GM23338 (cell line): ENCODE measurements around the gene PIP5K1C. TPM values are rescaled to one million over a fixed set of nuclear protein-coding genes. Genes with fewer than 3 reads are reported as not detected.

Experiments used
- ATAC-seq: fragments of 200-7000 bp; cut with Tn5 transposase; 3 replicates; pipeline ENCODE4 v1.9.1; 2020
- DNase-seq: peaks from one replicate; pipeline ENCODE4 v3.0.0-alpha.2; 2015; ENCODE audit warnings: low spot score
- H2AFZ ChIP-seq: fragments of 200-600 bp; sonication (generic); 2 replicates; pipeline ENCODE4 v1.8.0; 2016; ENCODE audit warnings: antibody characterized with exemption, mild to moderate bottlenecking, moderate library complexity
- H3F3A ChIP-seq: fragments of 200-600 bp; sonication (generic); replicated peaks from 2 replicates; pipeline ENCODE4 v1.8.0; 2017; ENCODE audit warnings: antibody characterized with exemption, mixed run types, low read depth
- H3K27ac ChIP-seq: fragments of 200-600 bp; sonication (generic); 2 replicates; pipeline ENCODE4 v1.6.1; 2016; ENCODE audit warnings: low read depth
- H3K27me3 ChIP-seq: fragments of 200-600 bp; sonication (generic); 2 replicates; pipeline ENCODE4 v1.8.0; 2016; ENCODE audit warnings: mild to moderate bottlenecking, mixed run types, moderate library complexity; ENCODE audit not compliant: insufficient read depth
- H3K36me3 ChIP-seq: fragments of 200-600 bp; sonication (generic); 2 replicates; pipeline ENCODE4 v1.8.0; 2016; ENCODE audit warnings: mild to moderate bottlenecking; ENCODE audit not compliant: insufficient read depth
- H3K4me1 ChIP-seq: fragments of 200-600 bp; sonication (generic); 2 replicates; pipeline ENCODE4 v1.8.0; 2016; ENCODE audit warnings: mild to moderate bottlenecking, moderate library complexity; ENCODE audit not compliant: insufficient read depth
- H3K4me2 ChIP-seq: fragments of 200-600 bp; sonication (generic); 2 replicates; pipeline ENCODE4 v1.7.1; 2017; ENCODE audit warnings: mixed run types
- H3K4me3 ChIP-seq: fragments of 200-600 bp; sonication (generic); 2 replicates; pipeline ENCODE4 v1.6.1; 2016; ENCODE audit warnings: mixed run types
- H3K79me2 ChIP-seq: fragments of 200-600 bp; sonication (generic); replicated peaks from 2 replicates; pipeline ENCODE4 v1.8.0; 2017; ENCODE audit warnings: mild to moderate bottlenecking; ENCODE audit not compliant: insufficient read depth
- H3K9me2 ChIP-seq: fragments of 200-600 bp; sonication (generic); 2 replicates; pipeline ENCODE4 v1.8.0; 2017; ENCODE audit not compliant: insufficient read depth
- H4K20me1 ChIP-seq: fragments of 200-600 bp; sonication (generic); replicated peaks from 2 replicates; pipeline ENCODE4 v1.8.0; 2017; ENCODE audit warnings: mild to moderate bottlenecking; ENCODE audit not compliant: insufficient read depth
- H3K27ac Mint-ChIP-seq: 2 replicates; pipeline ENCODE4 v1.8.0; 2020; ENCODE audit warnings: inconsistent platforms, mild to moderate bottlenecking, moderate library complexity, mixed read lengths
- H3K27me3 Mint-ChIP-seq: 3 replicates; pipeline ENCODE4 v1.8.0; 2022; ENCODE audit warnings: low read depth, mild to moderate bottlenecking, moderate library complexity, mixed read lengths, inconsistent platforms; ENCODE audit not compliant: insufficient read depth, poor library complexity
- H3K36me3 Mint-ChIP-seq: 3 replicates; pipeline ENCODE4 v1.8.0; 2021; ENCODE audit warnings: low read depth, mild to moderate bottlenecking, inconsistent platforms, moderate library complexity, mixed read lengths
- H3K4me1 Mint-ChIP-seq: 3 replicates; pipeline ENCODE4 v1.8.0; 2020; ENCODE audit warnings: mild to moderate bottlenecking, inconsistent platforms, mixed read lengths
- H3K4me3 Mint-ChIP-seq: 3 replicates; pipeline ENCODE4 v1.8.0; 2021; ENCODE audit warnings: moderate library complexity, mild to moderate bottlenecking, inconsistent platforms, mixed read lengths
- H3K9me3 Mint-ChIP-seq: 3 replicates; pipeline ENCODE4 v1.8.0; 2020; ENCODE audit warnings: moderate library complexity, mild to moderate bottlenecking, inconsistent platforms, mixed read lengths
- CREB1 ChIP-seq: fragments of 250-450 bp; sonication (Bioruptor Pico); IDR thresholded peaks from 2 replicates; pipeline ENCODE4 v1.5.0; 2020; ENCODE audit warnings: low read depth, mild to moderate bottlenecking, moderate library complexity
- EZH2 ChIP-seq: fragments of 200-600 bp; sonication (generic); IDR thresholded peaks from one replicate; pipeline ENCODE4 v1.8.0; 2017; ENCODE audit warnings: antibody characterized with exemption, mild to moderate bottlenecking, low read depth; ENCODE audit not compliant: unreplicated experiment
- EZH2phosphoT487 ChIP-seq: fragments of 200-600 bp; sonication (generic); IDR thresholded peaks from one replicate; pipeline ENCODE4 v1.8.1; 2018; ENCODE audit warnings: antibody characterized with exemption; ENCODE audit not compliant: unreplicated experiment
- JUNB ChIP-seq: IDR thresholded peaks from one replicate; pipeline ENCODE4 v1.6.1; 2016; ENCODE audit warnings: antibody characterized with exemption; ENCODE audit not compliant: unreplicated experiment
- NANOG ChIP-seq: IDR thresholded peaks from 2 replicates; pipeline ENCODE4 v1.6.1; 2016; ENCODE audit warnings: antibody characterized with exemption, borderline replicate concordance
- POLR2AphosphoS5 ChIP-seq: IDR thresholded peaks from 2 replicates; pipeline ENCODE4 v1.6.1; 2016; ENCODE audit warnings: antibody characterized with exemption, low read depth
- STAT1 ChIP-seq: IDR thresholded peaks from one replicate; pipeline ENCODE4 v1.6.1; 2016; ENCODE audit warnings: antibody characterized with exemption; ENCODE audit not compliant: unreplicated experiment
- ZNF114 ChIP-seq: fragments of 250-450 bp; sonication (Bioruptor Pico); IDR thresholded peaks from 2 replicates; pipeline ENCODE4 v1.5.0; 2020; ENCODE audit warnings: mild to moderate bottlenecking, moderate library complexity
- ZNF331 ChIP-seq: fragments of 250-450 bp; sonication (Bioruptor Pico); IDR thresholded peaks from 2 replicates; pipeline ENCODE4 v1.5.0; 2020; ENCODE audit warnings: low read depth, mild to moderate bottlenecking, moderate library complexity
- polyA plus RNA-seq: library from polyadenylated mRNA; unstranded; fragments of >200 nt; fragmentation: Nextera tagmentation; extraction: Ambion mirVana; gene quantifications from 2 replicates; pipeline ENCODE4 v1.2.1, GENCODE V29; 2016
- total RNA-seq: library from RNA; depleted of rRNA; stranded (reverse); fragments of >200 nt; shearing (Covaris generic); gene quantifications from 2 replicates; pipeline ENCODE4 v1.2.3, GENCODE V29; 2014
- TF ChIP-seq, protein P1 (sequence below): IDR thresholded peaks from 2 replicates; pipeline ENCODE4 v1.6.1; 2016; ENCODE audit warnings: antibody characterized with exemption
- TF ChIP-seq, protein P2 (sequence below), 2 experiments: fragments of 200-600 bp in 1 of 2; sonication (generic) in 1 of 2; conservative IDR thresholded peaks; 2 replicates each; pipeline versions ENCODE4 v1.5.1 to v1.6.1; 2016 to 2017; ENCODE audit warnings: antibody characterized with exemption in 2 of 2, low read depth in 2 of 2, mild to moderate bottlenecking in 2 of 2, moderate library complexity in 1 of 2
- TF ChIP-seq, protein P3 (sequence below): IDR thresholded peaks from one replicate; pipeline ENCODE4 v1.6.1; 2018; ENCODE audit warnings: antibody characterized with exemption; ENCODE audit not compliant: unreplicated experiment
- TF ChIP-seq, protein P4 (sequence below): fragments of 250-450 bp; sonication (Bioruptor Pico); IDR thresholded peaks from 2 replicates; pipeline ENCODE4 v1.5.0; 2020; ENCODE audit warnings: mild to moderate bottlenecking, moderate library complexity

Gene PIP5K1C
- total and polyA plus RNA-seq, 2 experiments from 2014 or later: 11.8 to 46.7 TPM

DNA sequence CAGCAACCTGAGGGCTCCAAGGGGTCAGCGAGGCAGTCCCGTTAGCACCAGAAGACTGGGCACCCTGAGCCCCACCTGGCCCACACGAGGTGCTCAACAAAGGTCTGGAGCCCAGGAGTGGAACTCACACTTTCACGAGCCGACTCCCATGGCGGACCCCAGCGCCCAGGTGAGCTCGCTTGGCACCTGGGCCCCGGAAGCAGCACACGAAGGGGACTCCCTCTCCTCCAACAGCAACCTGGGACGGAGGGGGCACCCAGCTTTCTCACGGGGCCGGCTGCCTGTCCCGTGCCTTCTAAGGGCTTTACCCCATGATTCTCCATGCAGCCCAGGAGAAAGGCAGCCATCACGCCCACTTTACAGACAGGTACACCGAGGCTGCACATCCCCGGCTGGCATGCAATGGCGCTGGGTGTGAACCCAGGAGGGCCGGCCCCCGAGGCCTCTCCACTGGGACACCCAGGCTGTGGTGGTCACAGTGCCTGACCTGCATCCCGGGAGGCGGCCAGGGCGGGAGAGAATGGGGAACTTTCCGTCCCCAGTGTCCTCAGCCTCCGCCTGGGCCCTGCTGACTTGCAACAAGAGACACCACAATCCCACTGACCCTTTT is 5.0 kb downstream of the PIP5K1C start:
- H3K27me3 Mint-ChIP-seq: peaks cover 7% of the 10 kb centered on the region
- H3F3A ChIP-seq: 0 out of 2 replicates have a peak, but pooled peaks cover 5% of the 10 kb centered on the region
- ATAC-seq (no peak), DNase-seq (no peak)
- H3K27me3 ChIP-seq: no peaks in the 10 kb centered on the region
- H3K4me3 ChIP-seq: no peak overlapping the region
- no peak overlapping the region for H3K4me2 ChIP-seq
- peaks cover 3% of the 10 kb centered on the region; the same call in 1 of the 3 replicates for H3K4me1 Mint-ChIP-seq
- H2AFZ ChIP-seq: no peak overlapping the region
- peaks cover 5% of the 10 kb centered on the region; the same call in 1 of the 3 replicates for H3K36me3 Mint-ChIP-seq
- H3K4me1 ChIP-seq: peaks cover 3% of the 10 kb centered on the region; the same call in 1 of the 2 replicates
- TF ChIP-seq POLR2AphosphoS5: no peak
- no peak for TF ChIP-seq EZH2
- no peak for TF ChIP-seq JUNB
- TF ChIP-seq ZNF331 (CRISPR knock-in tag): no peak
- TF ChIP-seq, protein P1, sequence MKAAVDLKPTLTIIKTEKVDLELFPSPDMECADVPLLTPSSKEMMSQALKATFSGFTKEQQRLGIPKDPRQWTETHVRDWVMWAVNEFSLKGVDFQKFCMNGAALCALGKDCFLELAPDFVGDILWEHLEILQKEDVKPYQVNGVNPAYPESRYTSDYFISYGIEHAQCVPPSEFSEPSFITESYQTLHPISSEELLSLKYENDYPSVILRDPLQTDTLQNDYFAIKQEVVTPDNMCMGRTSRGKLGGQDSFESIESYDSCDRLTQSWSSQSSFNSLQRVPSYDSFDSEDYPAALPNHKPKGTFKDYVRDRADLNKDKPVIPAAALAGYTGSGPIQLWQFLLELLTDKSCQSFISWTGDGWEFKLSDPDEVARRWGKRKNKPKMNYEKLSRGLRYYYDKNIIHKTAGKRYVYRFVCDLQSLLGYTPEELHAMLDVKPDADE: no peak
- no peak for TF ChIP-seq CREB1 (CRISPR knock-in tag)
- TF ChIP-seq NANOG: no peak
- no peak for TF ChIP-seq EZH2phosphoT487
- TF ChIP-seq STAT1: no peak
- TF ChIP-seq, protein P2, sequence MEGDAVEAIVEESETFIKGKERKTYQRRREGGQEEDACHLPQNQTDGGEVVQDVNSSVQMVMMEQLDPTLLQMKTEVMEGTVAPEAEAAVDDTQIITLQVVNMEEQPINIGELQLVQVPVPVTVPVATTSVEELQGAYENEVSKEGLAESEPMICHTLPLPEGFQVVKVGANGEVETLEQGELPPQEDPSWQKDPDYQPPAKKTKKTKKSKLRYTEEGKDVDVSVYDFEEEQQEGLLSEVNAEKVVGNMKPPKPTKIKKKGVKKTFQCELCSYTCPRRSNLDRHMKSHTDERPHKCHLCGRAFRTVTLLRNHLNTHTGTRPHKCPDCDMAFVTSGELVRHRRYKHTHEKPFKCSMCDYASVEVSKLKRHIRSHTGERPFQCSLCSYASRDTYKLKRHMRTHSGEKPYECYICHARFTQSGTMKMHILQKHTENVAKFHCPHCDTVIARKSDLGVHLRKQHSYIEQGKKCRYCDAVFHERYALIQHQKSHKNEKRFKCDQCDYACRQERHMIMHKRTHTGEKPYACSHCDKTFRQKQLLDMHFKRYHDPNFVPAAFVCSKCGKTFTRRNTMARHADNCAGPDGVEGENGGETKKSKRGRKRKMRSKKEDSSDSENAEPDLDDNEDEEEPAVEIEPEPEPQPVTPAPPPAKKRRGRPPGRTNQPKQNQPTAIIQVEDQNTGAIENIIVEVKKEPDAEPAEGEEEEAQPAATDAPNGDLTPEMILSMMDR (conservative IDR thresholded peaks at IDR 0.05; ENCODE audit: low read depth in 2 of 2): no peak
- TF ChIP-seq ZNF114: no peak
- TF ChIP-seq, protein P3, sequence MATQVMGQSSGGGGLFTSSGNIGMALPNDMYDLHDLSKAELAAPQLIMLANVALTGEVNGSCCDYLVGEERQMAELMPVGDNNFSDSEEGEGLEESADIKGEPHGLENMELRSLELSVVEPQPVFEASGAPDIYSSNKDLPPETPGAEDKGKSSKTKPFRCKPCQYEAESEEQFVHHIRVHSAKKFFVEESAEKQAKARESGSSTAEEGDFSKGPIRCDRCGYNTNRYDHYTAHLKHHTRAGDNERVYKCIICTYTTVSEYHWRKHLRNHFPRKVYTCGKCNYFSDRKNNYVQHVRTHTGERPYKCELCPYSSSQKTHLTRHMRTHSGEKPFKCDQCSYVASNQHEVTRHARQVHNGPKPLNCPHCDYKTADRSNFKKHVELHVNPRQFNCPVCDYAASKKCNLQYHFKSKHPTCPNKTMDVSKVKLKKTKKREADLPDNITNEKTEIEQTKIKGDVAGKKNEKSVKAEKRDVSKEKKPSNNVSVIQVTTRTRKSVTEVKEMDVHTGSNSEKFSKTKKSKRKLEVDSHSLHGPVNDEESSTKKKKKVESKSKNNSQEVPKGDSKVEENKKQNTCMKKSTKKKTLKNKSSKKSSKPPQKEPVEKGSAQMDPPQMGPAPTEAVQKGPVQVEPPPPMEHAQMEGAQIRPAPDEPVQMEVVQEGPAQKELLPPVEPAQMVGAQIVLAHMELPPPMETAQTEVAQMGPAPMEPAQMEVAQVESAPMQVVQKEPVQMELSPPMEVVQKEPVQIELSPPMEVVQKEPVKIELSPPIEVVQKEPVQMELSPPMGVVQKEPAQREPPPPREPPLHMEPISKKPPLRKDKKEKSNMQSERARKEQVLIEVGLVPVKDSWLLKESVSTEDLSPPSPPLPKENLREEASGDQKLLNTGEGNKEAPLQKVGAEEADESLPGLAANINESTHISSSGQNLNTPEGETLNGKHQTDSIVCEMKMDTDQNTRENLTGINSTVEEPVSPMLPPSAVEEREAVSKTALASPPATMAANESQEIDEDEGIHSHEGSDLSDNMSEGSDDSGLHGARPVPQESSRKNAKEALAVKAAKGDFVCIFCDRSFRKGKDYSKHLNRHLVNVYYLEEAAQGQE: no peak
- TF ChIP-seq, protein P4, sequence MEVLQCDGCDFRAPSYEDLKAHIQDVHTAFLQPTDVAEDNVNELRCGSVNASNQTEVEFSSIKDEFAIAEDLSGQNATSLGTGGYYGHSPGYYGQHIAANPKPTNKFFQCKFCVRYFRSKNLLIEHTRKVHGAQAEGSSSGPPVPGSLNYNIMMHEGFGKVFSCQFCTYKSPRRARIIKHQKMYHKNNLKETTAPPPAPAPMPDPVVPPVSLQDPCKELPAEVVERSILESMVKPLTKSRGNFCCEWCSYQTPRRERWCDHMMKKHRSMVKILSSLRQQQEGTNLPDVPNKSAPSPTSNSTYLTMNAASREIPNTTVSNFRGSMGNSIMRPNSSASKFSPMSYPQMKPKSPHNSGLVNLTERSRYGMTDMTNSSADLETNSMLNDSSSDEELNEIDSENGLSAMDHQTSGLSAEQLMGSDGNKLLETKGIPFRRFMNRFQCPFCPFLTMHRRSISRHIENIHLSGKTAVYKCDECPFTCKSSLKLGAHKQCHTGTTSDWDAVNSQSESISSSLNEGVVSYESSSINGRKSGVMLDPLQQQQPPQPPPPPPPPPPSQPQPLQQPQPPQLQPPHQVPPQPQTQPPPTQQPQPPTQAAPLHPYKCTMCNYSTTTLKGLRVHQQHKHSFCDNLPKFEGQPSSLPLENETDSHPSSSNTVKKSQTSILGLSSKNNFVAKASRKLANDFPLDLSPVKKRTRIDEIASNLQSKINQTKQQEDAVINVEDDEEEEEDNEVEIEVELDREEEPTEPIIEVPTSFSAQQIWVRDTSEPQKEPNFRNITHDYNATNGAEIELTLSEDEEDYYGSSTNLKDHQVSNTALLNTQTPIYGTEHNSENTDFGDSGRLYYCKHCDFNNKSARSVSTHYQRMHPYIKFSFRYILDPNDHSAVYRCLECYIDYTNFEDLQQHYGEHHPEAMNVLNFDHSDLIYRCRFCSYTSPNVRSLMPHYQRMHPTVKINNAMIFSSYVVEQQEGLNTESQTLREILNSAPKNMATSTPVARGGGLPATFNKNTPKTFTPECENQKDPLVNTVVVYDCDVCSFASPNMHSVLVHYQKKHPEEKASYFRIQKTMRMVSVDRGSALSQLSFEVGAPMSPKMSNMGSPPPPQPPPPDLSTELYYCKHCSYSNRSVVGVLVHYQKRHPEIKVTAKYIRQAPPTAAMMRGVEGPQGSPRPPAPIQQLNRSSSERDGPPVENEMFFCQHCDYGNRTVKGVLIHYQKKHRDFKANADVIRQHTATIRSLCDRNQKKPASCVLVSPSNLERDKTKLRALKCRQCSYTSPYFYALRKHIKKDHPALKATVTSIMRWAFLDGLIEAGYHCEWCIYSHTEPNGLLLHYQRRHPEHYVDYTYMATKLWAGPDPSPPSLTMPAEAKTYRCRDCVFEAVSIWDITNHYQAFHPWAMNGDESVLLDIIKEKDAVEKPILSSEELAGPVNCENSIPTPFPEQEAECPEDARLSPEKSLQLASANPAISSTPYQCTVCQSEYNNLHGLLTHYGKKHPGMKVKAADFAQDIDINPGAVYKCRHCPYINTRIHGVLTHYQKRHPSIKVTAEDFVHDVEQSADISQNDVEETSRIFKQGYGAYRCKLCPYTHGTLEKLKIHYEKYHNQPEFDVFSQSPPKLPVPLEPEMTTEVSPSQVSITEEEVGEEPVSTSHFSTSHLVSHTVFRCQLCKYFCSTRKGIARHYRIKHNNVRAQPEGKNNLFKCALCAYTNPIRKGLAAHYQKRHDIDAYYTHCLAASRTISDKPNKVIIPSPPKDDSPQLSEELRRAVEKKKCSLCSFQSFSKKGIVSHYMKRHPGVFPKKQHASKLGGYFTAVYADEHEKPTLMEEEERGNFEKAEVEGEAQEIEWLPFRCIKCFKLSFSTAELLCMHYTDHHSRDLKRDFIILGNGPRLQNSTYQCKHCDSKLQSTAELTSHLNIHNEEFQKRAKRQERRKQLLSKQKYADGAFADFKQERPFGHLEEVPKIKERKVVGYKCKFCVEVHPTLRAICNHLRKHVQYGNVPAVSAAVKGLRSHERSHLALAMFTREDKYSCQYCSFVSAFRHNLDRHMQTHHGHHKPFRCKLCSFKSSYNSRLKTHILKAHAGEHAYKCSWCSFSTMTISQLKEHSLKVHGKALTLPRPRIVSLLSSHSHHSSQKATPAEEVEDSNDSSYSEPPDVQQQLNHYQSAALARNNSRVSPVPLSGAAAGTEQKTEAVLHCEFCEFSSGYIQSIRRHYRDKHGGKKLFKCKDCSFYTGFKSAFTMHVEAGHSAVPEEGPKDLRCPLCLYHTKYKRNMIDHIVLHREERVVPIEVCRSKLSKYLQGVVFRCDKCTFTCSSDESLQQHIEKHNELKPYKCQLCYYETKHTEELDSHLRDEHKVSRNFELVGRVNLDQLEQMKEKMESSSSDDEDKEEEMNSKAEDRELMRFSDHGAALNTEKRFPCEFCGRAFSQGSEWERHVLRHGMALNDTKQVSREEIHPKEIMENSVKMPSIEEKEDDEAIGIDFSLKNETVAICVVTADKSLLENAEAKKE (CRISPR knock-in tag): no peak
- H3K27ac Mint-ChIP-seq: no peak overlapping the region
- H3K36me3 ChIP-seq: no peaks in the 10 kb centered on the region
- H3K4me3 Mint-ChIP-seq: no peak overlapping the region
- no peak overlapping the region for H3K27ac ChIP-seq
- no peaks in the 10 kb centered on the region for H3K9me2 ChIP-seq
- peaks cover 77% of the 10 kb centered on the region for H3K79me2 ChIP-seq
- peaks cover 3% of the 10 kb centered on the region for H4K20me1 ChIP-seq
- no peaks in the 10 kb centered on the region for H3K9me3 Mint-ChIP-seq
